Measurements from ENCODE around the gene PLIN5.

Gene PLIN5

GRCh38 chr19:4534836-4535658 is at the start of gene PLIN5:
PLIN5 (minus strand) TSS chr19:4535224; CDS start chr19:4534074, 1,150 bp downstream.
- peak; percentile 76 for DNase-seq (ENCODE audit: low spot score)

GRCh38 chr19:4583961-4584669 is 49.1 kb upstream of the PLIN5 start:
- DNase-seq (ENCODE audit: low spot score) = no peak

GRCh38 chr19:4582980-4583842 is 48.2 kb upstream of the PLIN5 start:
- DNase-seq (ENCODE audit: low spot score) = no peak

- no peak for DNase-seq (ENCODE audit: low spot score)
Measured at GRCh38 chr19:4581666-4582553, 46.9 kb upstream of the PLIN5 start.

GRCh38 chr19:4580961-4581665 is 46.1 kb upstream of the PLIN5 start:
- DNase-seq (ENCODE audit: low spot score) = no peak

- no peak for DNase-seq (ENCODE audit: low spot score)
Measured at GRCh38 chr19:4580021-4580901, 45.2 kb upstream of the PLIN5 start.

- DNase-seq (ENCODE audit: low spot score) = no peak
Measured at GRCh38 chr19:4579389-4579788, 44.4 kb upstream of the PLIN5 start.

GRCh38 chr19:4578552-4579248 is 43.7 kb upstream of the PLIN5 start:
- no peak for DNase-seq (ENCODE audit: low spot score)

- no peak for DNase-seq (ENCODE audit: low spot score)
Measured at GRCh38 chr19:4577020-4577782, 42.2 kb upstream of the PLIN5 start.

GRCh38 chr19:4576016-4576933 is 41.3 kb upstream of the PLIN5 start:
- peak; percentile 45 for DNase-seq (ENCODE audit: low spot score)

GRCh38 chr19:4575267-4576015 is 40.4 kb upstream of the PLIN5 start:
- DNase-seq (ENCODE audit: low spot score) = no peak

- DNase-seq (ENCODE audit: low spot score) = no peak
Measured at GRCh38 chr19:4573682-4574081, 38.7 kb upstream of the PLIN5 start.

- peak; percentile 21 for DNase-seq (ENCODE audit: low spot score)
Measured at GRCh38 chr19:4571305-4571917, 36.4 kb upstream of the PLIN5 start.

GRCh38 chr19:4570916-4571304 is 35.9 kb upstream of the PLIN5 start:
- DNase-seq (ENCODE audit: low spot score) = no peak

- no peak for DNase-seq (ENCODE audit: low spot score)
Measured at GRCh38 chr19:4570402-4570801, 35.4 kb upstream of the PLIN5 start.

- DNase-seq (ENCODE audit: low spot score) = no peak
Measured at GRCh38 chr19:4568886-4569285, 33.9 kb upstream of the PLIN5 start.

Measured in Ammon's horn (tissue), 1 donor.